ENCODE measurements around the gene SHISA6.

SHISA6 gene

DNA sequence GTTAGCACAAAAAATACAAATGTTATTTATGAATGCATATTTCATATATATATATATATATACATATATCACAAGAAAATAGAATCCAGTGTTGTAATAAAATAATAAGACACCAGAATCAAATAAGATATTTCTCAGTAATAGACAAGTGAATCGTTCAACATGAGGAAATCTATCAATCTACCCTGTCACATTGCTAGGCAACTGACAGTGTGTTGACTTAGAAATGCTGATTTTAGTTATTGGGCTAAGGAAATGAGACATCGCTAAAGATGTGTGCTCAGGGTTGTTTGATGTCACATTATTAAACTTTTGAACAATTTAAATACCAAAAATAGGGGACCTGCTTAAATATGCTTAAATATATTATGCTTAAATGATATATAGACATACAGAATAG, 307.4 kb downstream of the SHISA6 start:
- H3K36me3 ChIP-seq (ENCODE audit: insufficient read depth, low read depth, low read length) = no peaks in the 10 kb centered on the region
- H3K9me3 ChIP-seq (ENCODE audit: insufficient read depth, low read depth, low read length) = no peaks in the 10 kb centered on the region
- H3K27me3 ChIP-seq (ENCODE audit: insufficient read depth, low read length) = no peaks in the 10 kb centered on the region
- no peak overlapping the region for H3K27ac ChIP-seq (ENCODE audit: low read length)
- H3K9ac ChIP-seq (ENCODE audit: low read depth, low read length) = no peak overlapping the region
- H3K4me1 ChIP-seq (ENCODE audit: insufficient read depth, low read length) = no peaks in the 10 kb centered on the region
- H3K4me3 ChIP-seq (ENCODE audit: low read length) = no peak overlapping the region

- H3K27me3 ChIP-seq (ENCODE audit: insufficient read depth, low read length) = no peaks in the 10 kb centered on the region
- no peaks in the 10 kb centered on the region for H3K36me3 ChIP-seq (ENCODE audit: insufficient read depth, low read depth, low read length)
- no peaks in the 10 kb centered on the region for H3K4me1 ChIP-seq (ENCODE audit: insufficient read depth, low read length)
- H3K9ac ChIP-seq (ENCODE audit: low read depth, low read length) = no peak overlapping the region
- no peaks in the 10 kb centered on the region for H3K9me3 ChIP-seq (ENCODE audit: insufficient read depth, low read depth, low read length)
- H3K27ac ChIP-seq (ENCODE audit: low read length) = no peak overlapping the region
- H3K4me3 ChIP-seq (ENCODE audit: low read length) = no peak overlapping the region
Measured at GRCh38 chr17:11550431-11550830, 309.4 kb downstream of the SHISA6 start.

DNA sequence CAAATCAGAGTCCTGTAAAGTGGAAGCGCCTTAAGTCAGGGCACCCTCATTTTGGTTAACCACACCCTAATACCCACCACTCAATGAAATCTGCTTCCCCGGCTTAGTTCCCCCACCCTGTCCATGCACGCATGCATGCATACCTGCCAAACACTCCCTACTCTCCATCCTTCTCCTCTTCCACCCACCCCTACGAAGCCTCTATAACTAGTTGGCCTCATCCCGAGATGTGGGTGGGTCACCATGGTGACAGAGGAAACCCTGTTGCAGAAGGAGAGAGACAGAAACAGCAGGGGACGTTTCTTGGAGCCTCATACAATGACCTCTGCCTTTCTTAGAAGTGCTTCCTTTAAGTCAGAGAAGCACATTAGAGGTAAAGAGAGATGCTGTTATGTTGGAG, 310.4 kb downstream of the SHISA6 start:
- Histone ChIP-seq H3K9me3 (ENCODE audit: insufficient read depth, low read depth, low read length) (no peaks in the 10 kb centered on the region), H3K4me3 (ENCODE audit: low read length) (no peak overlapping the region), H3K9ac (ENCODE audit: low read depth, low read length) (no peak overlapping the region), H3K4me1 (ENCODE audit: insufficient read depth, low read length) (no peaks in the 10 kb centered on the region), H3K27me3 (ENCODE audit: insufficient read depth, low read length) (no peaks in the 10 kb centered on the region), H3K27ac (ENCODE audit: low read length) (no peak overlapping the region), H3K36me3 (ENCODE audit: insufficient read depth, low read depth, low read length) (no peaks in the 10 kb centered on the region)

GRCh38 chr17:11553135-11553534, 312.1 kb downstream of the SHISA6 start:
- Histone ChIP-seq H3K9ac (ENCODE audit: low read depth, low read length) (no peak overlapping the region), H3K4me3 (ENCODE audit: low read length) (no peak overlapping the region), H3K4me1 (ENCODE audit: insufficient read depth, low read length) (no peaks in the 10 kb centered on the region), H3K27me3 (ENCODE audit: insufficient read depth, low read length) (no peaks in the 10 kb centered on the region), H3K36me3 (ENCODE audit: insufficient read depth, low read depth, low read length) (no peaks in the 10 kb centered on the region), H3K9me3 (ENCODE audit: insufficient read depth, low read depth, low read length) (no peaks in the 10 kb centered on the region), H3K27ac (ENCODE audit: low read length) (no peak overlapping the region)

GRCh38 chr17:11554042-11554441, 313.0 kb downstream of the SHISA6 start:
- H3K4me3 ChIP-seq (ENCODE audit: low read length) = no peak overlapping the region
- no peaks in the 10 kb centered on the region for H3K36me3 ChIP-seq (ENCODE audit: insufficient read depth, low read depth, low read length)
- no peaks in the 10 kb centered on the region for H3K27me3 ChIP-seq (ENCODE audit: insufficient read depth, low read length)
- H3K4me1 ChIP-seq (ENCODE audit: insufficient read depth, low read length) = no peaks in the 10 kb centered on the region
- no peak overlapping the region for H3K9ac ChIP-seq (ENCODE audit: low read depth, low read length)
- H3K27ac ChIP-seq (ENCODE audit: low read length) = no peak overlapping the region
- no peaks in the 10 kb centered on the region for H3K9me3 ChIP-seq (ENCODE audit: insufficient read depth, low read depth, low read length)

DNA sequence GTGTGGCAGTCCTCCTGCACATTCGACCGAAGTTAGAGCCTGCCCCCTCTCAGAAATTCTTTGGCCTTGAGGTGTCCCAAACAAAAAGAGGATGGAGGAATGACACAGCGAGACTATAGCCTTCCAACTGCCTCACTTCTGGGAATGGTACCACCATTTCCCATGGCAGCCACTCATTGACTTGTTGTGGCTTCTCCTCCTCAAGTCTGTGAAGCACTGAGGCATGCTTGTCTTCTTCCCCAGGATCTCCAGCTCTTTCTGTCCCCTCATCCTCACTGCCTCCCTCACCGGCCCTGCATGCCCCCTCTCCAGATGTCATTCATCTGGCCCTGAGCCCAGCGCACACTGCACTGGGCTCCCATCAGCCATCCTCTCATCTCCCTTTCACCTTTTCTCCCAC, 313.5 kb downstream of the SHISA6 start:
- no peaks in the 10 kb centered on the region for H3K4me1 ChIP-seq (ENCODE audit: insufficient read depth, low read length)
- H3K27ac ChIP-seq (ENCODE audit: low read length) = no peak overlapping the region
- no peaks in the 10 kb centered on the region for H3K27me3 ChIP-seq (ENCODE audit: insufficient read depth, low read length)
- H3K9ac ChIP-seq (ENCODE audit: low read depth, low read length) = no peak overlapping the region
- H3K36me3 ChIP-seq (ENCODE audit: insufficient read depth, low read depth, low read length) = no peaks in the 10 kb centered on the region
- no peaks in the 10 kb centered on the region for H3K9me3 ChIP-seq (ENCODE audit: insufficient read depth, low read depth, low read length)
- no peak overlapping the region for H3K4me3 ChIP-seq (ENCODE audit: low read length)

GRCh38 chr17:11555530-11555929, 314.5 kb downstream of the SHISA6 start:
- Histone ChIP-seq H3K4me1 (ENCODE audit: insufficient read depth, low read length) (no peaks in the 10 kb centered on the region), H3K9me3 (ENCODE audit: insufficient read depth, low read depth, low read length) (no peaks in the 10 kb centered on the region), H3K36me3 (ENCODE audit: insufficient read depth, low read depth, low read length) (no peaks in the 10 kb centered on the region), H3K27me3 (ENCODE audit: insufficient read depth, low read length) (no peaks in the 10 kb centered on the region), H3K4me3 (ENCODE audit: low read length) (no peak overlapping the region), H3K9ac (ENCODE audit: low read depth, low read length) (no peak overlapping the region), H3K27ac (ENCODE audit: low read length) (no peak overlapping the region)

DNA sequence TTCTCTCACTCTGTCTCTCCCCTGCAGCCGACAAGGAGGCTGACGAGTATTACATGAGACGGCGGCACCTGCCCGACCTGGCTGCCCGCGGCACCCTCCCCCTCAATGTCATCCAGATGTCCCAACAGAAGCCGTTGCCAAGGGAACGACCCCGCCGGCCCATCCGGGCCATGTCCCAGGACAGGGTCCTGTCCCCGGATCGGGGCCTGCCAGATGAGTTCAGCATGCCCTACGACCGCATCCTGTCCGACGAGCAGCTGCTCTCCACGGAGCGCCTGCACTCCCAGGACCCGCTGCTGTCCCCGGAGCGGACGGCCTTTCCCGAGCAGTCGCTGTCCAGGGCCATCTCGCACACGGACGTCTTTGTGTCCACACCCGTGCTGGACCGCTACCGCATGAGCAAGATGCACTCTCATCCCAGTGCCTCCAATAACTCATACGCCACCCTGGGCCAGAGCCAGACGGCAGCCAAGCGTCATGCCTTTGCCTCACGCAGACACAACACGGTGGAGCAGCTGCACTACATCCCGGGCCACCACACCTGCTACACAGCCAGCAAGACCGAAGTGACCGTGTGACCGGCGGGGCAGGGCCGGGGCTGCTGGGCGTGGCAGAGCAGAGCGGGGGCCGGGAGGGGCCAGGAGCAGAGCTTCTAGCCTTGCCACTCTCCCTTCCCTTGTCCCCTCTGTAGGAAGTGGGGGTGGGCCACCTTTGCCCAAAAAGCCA, 316.9 kb downstream of the SHISA6 start:
- no peaks in the 10 kb centered on the region for H3K36me3 ChIP-seq (ENCODE audit: insufficient read depth, low read depth, low read length)
- H3K9ac ChIP-seq (ENCODE audit: low read depth, low read length) = no peak overlapping the region
- no peaks in the 10 kb centered on the region for H3K4me1 ChIP-seq (ENCODE audit: insufficient read depth, low read length)
- no peaks in the 10 kb centered on the region for H3K9me3 ChIP-seq (ENCODE audit: insufficient read depth, low read depth, low read length)
- no peak overlapping the region for H3K27ac ChIP-seq (ENCODE audit: low read length)
- no peaks in the 10 kb centered on the region for H3K27me3 ChIP-seq (ENCODE audit: insufficient read depth, low read length)
- no peak overlapping the region for H3K4me3 ChIP-seq (ENCODE audit: low read length)

DNA sequence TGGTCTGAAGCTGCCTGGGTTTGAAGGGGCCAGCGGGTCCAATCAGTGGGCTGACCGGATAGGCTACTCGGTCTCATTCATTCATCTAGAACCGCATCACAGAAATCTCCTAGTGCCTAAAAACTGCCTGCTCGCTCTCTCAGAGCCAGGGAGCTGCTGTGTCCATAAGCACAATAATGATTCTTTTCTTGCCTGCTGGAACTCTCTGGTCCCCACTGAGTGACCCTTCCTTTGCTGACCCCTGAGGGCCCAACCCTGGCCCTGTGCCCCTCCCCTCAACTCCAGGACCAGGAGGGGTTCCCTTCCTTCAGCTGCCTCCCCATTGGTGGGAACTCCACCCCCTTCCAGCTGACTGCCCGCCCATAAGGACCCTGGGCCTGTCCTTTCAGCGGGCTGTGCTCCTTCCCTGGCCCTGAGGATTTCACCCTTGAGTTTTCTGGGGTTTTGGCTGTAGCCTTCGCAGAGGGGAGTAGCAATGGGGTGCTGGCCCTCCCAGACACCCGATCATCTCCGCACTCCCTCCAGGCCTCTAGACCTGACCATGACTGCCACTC, 317.7 kb downstream of the SHISA6 start:
- H3K27me3 ChIP-seq (ENCODE audit: insufficient read depth, low read length) = no peaks in the 10 kb centered on the region
- H3K4me3 ChIP-seq (ENCODE audit: low read length) = no peak overlapping the region
- H3K4me1 ChIP-seq (ENCODE audit: insufficient read depth, low read length) = no peaks in the 10 kb centered on the region
- H3K9me3 ChIP-seq (ENCODE audit: insufficient read depth, low read depth, low read length) = no peaks in the 10 kb centered on the region
- no peak overlapping the region for H3K27ac ChIP-seq (ENCODE audit: low read length)
- H3K36me3 ChIP-seq (ENCODE audit: insufficient read depth, low read depth, low read length) = no peaks in the 10 kb centered on the region
- no peak overlapping the region for H3K9ac ChIP-seq (ENCODE audit: low read depth, low read length)

GRCh38 chr17:11559601-11560000, 318.6 kb downstream of the SHISA6 start:
- H3K27ac ChIP-seq (ENCODE audit: low read length) = no peak overlapping the region
- no peak overlapping the region for H3K4me3 ChIP-seq (ENCODE audit: low read length)
- H3K9ac ChIP-seq (ENCODE audit: low read depth, low read length) = no peak overlapping the region
- H3K4me1 ChIP-seq (ENCODE audit: insufficient read depth, low read length) = no peaks in the 10 kb centered on the region
- no peaks in the 10 kb centered on the region for H3K27me3 ChIP-seq (ENCODE audit: insufficient read depth, low read length)
- no peaks in the 10 kb centered on the region for H3K9me3 ChIP-seq (ENCODE audit: insufficient read depth, low read depth, low read length)
- H3K36me3 ChIP-seq (ENCODE audit: insufficient read depth, low read depth, low read length) = no peaks in the 10 kb centered on the region

DNA sequence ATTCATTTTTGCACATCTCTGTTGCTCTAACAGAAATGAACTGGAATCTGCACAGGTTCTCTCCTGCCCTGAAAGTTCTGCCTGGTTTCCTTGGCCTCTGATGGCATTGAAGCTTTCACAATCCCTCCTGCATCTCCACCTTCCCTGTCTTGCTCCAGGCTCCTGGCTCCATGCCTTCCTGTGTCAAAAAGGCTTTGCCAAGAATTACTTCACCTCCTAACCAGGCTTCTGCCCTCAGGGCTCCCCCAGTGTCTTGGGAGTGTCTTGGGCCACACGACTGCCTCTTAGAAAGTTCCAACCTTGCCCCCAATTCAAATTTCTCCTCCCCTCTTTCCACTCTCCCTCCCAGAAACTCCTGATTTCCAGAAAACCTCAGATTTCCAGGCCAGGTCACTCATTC, 320.3 kb downstream of the SHISA6 start:
- no peaks in the 10 kb centered on the region for H3K36me3 ChIP-seq (ENCODE audit: insufficient read depth, low read depth, low read length)
- no peaks in the 10 kb centered on the region for H3K4me1 ChIP-seq (ENCODE audit: insufficient read depth, low read length)
- no peak overlapping the region for H3K27ac ChIP-seq (ENCODE audit: low read length)
- H3K9ac ChIP-seq (ENCODE audit: low read depth, low read length) = no peak overlapping the region
- no peak overlapping the region for H3K4me3 ChIP-seq (ENCODE audit: low read length)
- H3K27me3 ChIP-seq (ENCODE audit: insufficient read depth, low read length) = no peaks in the 10 kb centered on the region
- H3K9me3 ChIP-seq (ENCODE audit: insufficient read depth, low read depth, low read length) = no peaks in the 10 kb centered on the region

DNA sequence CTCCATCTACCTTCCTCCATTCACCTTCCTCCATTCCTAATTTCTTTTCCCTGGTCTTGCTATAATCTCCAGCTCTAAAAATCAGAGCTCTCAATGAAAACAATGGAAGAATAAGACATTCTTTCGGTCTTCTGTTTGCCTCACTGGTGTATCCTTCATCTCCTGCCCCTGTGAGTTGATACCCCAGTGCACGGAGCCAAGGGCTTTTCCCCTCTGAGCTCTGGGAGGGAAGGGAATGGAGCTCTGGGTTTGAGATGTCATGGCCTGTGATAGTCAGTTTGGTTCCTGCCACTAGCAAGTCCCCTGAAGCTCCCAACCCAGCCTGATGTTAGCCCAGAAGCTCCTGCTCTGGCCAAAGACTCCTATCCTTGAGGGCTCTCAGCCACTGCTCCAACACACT, 320.7 kb downstream of the SHISA6 start:
- Histone ChIP-seq H3K4me1 (ENCODE audit: insufficient read depth, low read length) (no peaks in the 10 kb centered on the region), H3K9me3 (ENCODE audit: insufficient read depth, low read depth, low read length) (no peaks in the 10 kb centered on the region), H3K4me3 (ENCODE audit: low read length) (no peak overlapping the region), H3K9ac (ENCODE audit: low read depth, low read length) (no peak overlapping the region), H3K36me3 (ENCODE audit: insufficient read depth, low read depth, low read length) (no peaks in the 10 kb centered on the region), H3K27ac (ENCODE audit: low read length) (no peak overlapping the region), H3K27me3 (ENCODE audit: insufficient read depth, low read length) (no peaks in the 10 kb centered on the region)

Data from iPS-20b (cell line).